Esophagus squamous epithelium (tissue), 4 donors: ENCODE measurements around the gene LRRN4.

ENCODE experiments used
- POLR2A ChIP-seq, 4 donors: fragments of 450-650 bp; IDR thresholded peaks; one replicate each; pipeline ENCODE4 v1.6.1; 2017; ENCODE audit warnings: antibody characterized with exemption in 4 of 4, mild to moderate bottlenecking in 4 of 4, moderate library complexity in 3 of 4
- TF ChIP-seq, protein P1 (sequence below), 6 experiments: fragments of 450-650 bp in 4 of 6; fragments of 200-600 bp in 2 of 6; sonication (generic) in 2 of 6; IDR thresholded peaks; one replicate each; pipeline ENCODE4 v1.5.1; 2016 to 2019; ENCODE audit warnings: antibody characterized with exemption in 6 of 6, mild to moderate bottlenecking in 4 of 6, moderate library complexity in 4 of 6

- TF ChIP-seq, protein P1, sequence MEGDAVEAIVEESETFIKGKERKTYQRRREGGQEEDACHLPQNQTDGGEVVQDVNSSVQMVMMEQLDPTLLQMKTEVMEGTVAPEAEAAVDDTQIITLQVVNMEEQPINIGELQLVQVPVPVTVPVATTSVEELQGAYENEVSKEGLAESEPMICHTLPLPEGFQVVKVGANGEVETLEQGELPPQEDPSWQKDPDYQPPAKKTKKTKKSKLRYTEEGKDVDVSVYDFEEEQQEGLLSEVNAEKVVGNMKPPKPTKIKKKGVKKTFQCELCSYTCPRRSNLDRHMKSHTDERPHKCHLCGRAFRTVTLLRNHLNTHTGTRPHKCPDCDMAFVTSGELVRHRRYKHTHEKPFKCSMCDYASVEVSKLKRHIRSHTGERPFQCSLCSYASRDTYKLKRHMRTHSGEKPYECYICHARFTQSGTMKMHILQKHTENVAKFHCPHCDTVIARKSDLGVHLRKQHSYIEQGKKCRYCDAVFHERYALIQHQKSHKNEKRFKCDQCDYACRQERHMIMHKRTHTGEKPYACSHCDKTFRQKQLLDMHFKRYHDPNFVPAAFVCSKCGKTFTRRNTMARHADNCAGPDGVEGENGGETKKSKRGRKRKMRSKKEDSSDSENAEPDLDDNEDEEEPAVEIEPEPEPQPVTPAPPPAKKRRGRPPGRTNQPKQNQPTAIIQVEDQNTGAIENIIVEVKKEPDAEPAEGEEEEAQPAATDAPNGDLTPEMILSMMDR (IDR thresholded peaks at IDR 0.05): no peak
- no peak for TF ChIP-seq POLR2A (IDR thresholded peaks at IDR 0.05)
Measured at GRCh38 chr20:6017880-6018279, 36.0 kb downstream of the LRRN4 start.
